Measurements from ENCODE around the gene TMEM213.

Gene TMEM213, protein sequence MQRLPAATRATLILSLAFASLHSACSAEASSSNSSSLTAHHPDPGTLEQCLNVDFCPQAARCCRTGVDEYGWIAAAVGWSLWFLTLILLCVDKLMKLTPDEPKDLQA

DNA sequence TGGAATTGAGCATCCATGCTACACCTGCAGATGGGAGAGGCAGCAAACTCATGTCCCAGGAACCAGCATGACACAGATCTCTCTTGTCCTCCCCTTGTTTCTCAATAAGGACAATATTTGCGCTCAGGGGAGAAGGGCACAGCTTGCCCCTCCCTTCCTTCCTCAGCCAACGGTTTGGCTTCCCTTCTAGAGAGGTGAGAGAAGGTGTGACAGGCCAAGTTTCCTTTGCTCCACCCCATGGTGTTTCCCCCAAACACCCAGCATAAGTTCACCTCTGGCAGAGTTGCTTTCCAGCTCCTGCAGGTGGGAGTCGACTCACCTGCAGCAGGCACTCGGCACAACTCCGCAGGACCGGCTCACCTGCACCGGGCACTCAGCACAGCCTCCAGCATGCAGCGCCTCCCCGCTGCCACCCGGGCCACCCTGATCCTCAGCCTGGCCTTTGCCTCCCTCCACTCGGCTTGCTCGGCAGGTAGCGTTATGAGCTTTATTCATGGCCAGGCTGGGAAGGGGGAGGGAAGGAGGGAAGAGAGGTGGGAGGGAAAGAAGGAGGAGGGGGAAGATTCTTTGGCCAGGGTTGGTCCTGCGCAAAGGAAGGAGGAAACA lies at the start of gene TMEM213, which contains the start of gene ATP6V0A4:
TMEM213 (plus strand) TSS at position 280 of the 606 bp plus-strand sequence; CDS start at position 391, 111 bp downstream.
ATP6V0A4 (minus strand) TSS at position 482 of the 606 bp plus-strand sequence. CDS start 26,949 bp downstream, outside the sequence.
- Mint-ChIP-seq H3K4me1 (ENCODE audit: low read depth) (peaks cover 3% of the 10 kb centered on the region), H3K4me3 (no peak within 1 kb of the TSS), H3K36me3 (ENCODE audit: low read depth) (no peaks in the 10 kb centered on the region), H3K27ac (no peak within 1 kb of the TSS), H3K27me3 (no peaks in the 10 kb centered on the region), H3K9me3 (no peaks in the 10 kb centered on the region)

DNA sequence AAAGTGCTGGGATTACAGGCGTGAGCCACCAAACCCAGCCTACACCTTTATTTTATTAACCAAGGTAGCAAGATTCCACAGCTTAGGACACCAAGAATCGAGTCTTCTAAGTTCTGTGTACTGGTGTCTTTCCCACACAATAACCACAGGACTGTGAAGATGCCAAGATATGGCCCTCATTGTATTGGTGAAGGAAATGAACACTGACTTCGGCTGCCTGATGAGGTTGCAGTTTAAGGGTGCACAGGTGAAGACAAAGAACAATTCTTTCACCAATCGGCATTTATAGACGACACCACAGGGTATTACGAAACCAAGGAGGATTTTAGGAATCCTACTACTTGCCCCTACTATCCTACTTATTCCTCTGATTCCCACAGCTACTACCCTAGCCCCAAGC lies 49.1 kb upstream of the TMEM213 start:
- no peak overlapping the region for H3K4me3 Mint-ChIP-seq
- no peaks in the 10 kb centered on the region for H3K27me3 Mint-ChIP-seq
- no peaks in the 10 kb centered on the region for H3K9me3 Mint-ChIP-seq
- no peak overlapping the region for H3K27ac Mint-ChIP-seq
- H3K36me3 Mint-ChIP-seq (ENCODE audit: low read depth): no peaks in the 10 kb centered on the region
- peaks cover 30% of the 10 kb centered on the region for H3K4me1 Mint-ChIP-seq (ENCODE audit: low read depth)

DNA sequence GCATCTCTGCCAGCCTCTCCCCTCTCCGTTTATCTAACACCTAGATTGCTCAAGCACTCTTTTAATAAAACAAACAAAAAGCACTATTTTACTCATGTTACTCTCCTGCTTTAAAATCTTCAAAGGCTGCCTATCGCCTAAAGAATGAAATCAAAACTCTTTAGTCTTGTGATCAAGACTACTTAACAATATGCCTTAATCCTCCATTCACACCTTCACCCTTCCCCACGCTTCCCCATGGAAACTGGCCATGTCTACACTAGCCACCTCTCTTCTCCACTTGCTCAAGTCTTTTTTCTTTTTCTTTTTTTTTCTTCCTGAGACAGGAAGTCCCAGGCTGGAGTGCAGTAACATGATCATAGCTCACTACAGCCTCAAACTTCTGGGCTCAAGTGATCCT lies 47.8 kb upstream of the TMEM213 start:
- Mint-ChIP-seq H3K4me3 (no peak overlapping the region), H3K4me1 (ENCODE audit: low read depth) (peaks cover 32% of the 10 kb centered on the region), H3K27me3 (no peaks in the 10 kb centered on the region), H3K27ac (peak overlapping the region; percentile 3), H3K9me3 (no peaks in the 10 kb centered on the region), H3K36me3 (ENCODE audit: low read depth) (no peaks in the 10 kb centered on the region)

DNA sequence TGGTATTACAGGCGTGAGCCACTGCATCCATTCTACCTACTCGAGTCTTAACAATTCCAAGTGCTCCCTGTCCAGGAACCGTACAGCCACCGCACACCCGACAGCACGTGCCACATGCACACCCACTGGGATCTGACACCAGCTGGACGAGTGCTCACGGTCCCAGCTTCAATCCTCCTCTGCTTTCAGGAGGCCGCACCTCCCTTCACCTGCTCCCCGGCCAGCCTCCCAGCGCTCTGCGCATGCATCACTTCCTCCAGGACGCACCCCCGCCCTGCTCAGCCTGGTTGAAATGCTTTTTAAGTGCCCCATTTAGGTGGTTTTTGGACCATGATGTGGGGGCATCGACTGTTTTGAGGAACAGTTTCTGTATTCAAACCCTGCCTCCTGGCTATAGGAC lies 47.3 kb upstream of the TMEM213 start:
- Mint-ChIP-seq H3K9me3 (no peaks in the 10 kb centered on the region), H3K4me1 (ENCODE audit: low read depth) (peaks cover 28% of the 10 kb centered on the region), H3K27me3 (no peaks in the 10 kb centered on the region), H3K27ac (no peak overlapping the region), H3K4me3 (no peak overlapping the region), H3K36me3 (ENCODE audit: low read depth) (no peaks in the 10 kb centered on the region)

DNA sequence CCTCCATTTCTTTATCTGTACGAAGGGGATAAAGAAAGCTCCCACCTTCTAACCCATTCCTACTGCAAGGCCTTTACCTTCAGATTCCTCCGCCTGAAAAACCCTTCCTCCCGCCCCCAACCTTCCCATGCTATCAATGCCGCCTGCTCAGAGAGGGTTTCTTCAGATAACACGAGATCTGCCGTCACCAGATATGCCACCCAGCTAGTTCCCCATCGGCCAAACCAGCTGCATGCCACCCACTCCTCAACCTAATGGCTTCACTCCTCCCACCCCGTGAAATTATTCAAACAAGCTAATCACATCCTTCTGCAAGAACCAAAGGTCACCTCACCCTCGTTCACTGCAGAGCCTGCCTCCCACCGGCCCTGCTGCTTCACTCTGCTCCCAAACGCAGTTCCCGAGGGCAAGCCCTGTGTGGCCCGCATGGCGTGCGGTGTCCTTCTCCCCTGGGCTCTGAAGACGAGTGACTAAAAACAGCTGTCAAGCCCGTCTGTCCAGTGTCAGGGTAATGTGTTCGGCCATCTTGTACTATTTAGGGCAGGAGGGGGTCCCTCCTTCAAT lies 46.8 kb upstream of the TMEM213 start:
- H3K4me1 Mint-ChIP-seq (ENCODE audit: low read depth): peaks cover 28% of the 10 kb centered on the region
- no peak overlapping the region for H3K27ac Mint-ChIP-seq
- no peaks in the 10 kb centered on the region for H3K9me3 Mint-ChIP-seq
- H3K4me3 Mint-ChIP-seq: no peak overlapping the region
- no peaks in the 10 kb centered on the region for H3K27me3 Mint-ChIP-seq
- no peaks in the 10 kb centered on the region for H3K36me3 Mint-ChIP-seq (ENCODE audit: low read depth)

DNA sequence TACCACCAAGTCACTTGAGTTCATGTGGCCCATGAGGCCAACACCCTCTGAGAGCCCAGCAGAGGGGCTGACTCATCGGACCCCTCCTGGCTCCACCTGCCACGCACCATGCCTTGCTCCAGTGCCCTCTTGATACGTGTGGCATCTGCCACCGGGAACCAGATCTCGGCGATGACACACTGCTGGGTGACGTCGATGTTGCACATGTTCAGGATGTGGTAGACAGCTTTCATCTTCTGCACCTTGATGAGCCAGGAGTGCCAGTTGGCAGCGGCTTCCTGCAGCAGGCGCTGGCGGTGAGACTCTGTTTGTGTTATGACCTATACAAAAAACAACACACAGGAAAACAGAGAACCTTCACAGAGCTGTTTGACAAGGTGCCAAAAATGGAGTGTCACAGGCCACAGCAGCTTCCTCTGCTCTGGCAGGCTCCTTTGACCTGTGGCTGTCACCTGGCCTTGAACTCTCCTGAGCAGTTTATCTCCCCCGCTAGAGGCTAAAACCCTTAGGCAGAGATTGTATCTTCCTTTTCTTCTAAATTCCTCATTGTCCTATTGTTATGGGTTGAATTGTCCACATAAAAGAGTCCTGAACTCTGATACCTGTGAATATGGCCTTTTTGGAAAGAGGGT lies 45.2 kb upstream of the TMEM213 start:
- no peak overlapping the region for H3K4me3 Mint-ChIP-seq
- peak overlapping the region; percentile 72 for H3K27ac Mint-ChIP-seq
- no peaks in the 10 kb centered on the region for H3K9me3 Mint-ChIP-seq
- H3K4me1 Mint-ChIP-seq (ENCODE audit: low read depth): peaks cover 40% of the 10 kb centered on the region
- no peaks in the 10 kb centered on the region for H3K27me3 Mint-ChIP-seq
- H3K36me3 Mint-ChIP-seq (ENCODE audit: low read depth): no peaks in the 10 kb centered on the region

DNA sequence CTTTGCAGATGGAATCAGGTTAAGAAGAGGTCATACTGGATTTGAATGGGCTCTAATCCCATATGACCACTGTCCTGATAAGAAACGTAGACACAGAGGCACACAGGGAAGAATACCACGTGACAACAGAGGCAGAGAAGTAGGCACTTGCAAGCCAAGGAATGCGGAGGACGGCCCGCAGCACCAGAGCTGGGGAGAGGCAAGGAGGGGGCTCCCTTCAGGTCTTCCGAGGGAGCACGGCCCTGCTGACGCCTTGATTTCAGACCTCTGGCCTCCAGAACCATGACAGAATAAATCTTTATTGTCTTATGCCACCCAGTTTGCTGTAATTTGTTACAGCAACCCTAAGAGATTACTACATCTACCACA lies 44.7 kb upstream of the TMEM213 start:
- Mint-ChIP-seq H3K9me3 (no peaks in the 10 kb centered on the region), H3K4me3 (no peak overlapping the region), H3K27me3 (no peaks in the 10 kb centered on the region), H3K4me1 (ENCODE audit: low read depth) (peaks cover 45% of the 10 kb centered on the region), H3K27ac (peak overlapping the region; percentile 72), H3K36me3 (ENCODE audit: low read depth) (no peaks in the 10 kb centered on the region)

DNA sequence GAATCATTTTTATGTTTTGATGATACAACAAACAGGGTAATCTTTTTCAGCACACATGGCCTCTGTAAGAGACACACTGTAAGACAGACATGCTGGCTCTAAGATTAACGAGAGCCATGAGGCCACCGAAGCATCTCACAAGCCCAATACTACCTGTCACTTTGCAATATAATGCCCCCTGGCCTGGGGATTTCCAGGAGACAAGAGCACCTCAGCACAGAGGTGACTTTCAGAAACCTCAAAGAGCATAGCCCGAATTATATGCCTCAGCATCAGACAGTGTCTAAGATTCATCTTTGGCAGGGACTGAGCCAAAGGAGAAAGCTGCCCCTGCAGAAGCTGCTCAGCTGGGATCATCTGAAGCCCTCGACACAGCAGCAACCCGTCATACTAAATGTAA lies 44.2 kb upstream of the TMEM213 start:
- H3K27ac Mint-ChIP-seq: no peak overlapping the region
- H3K36me3 Mint-ChIP-seq (ENCODE audit: low read depth): no peaks in the 10 kb centered on the region
- H3K27me3 Mint-ChIP-seq: no peaks in the 10 kb centered on the region
- no peaks in the 10 kb centered on the region for H3K9me3 Mint-ChIP-seq
- peaks cover 46% of the 10 kb centered on the region for H3K4me1 Mint-ChIP-seq (ENCODE audit: low read depth)
- H3K4me3 Mint-ChIP-seq: no peak overlapping the region

DNA sequence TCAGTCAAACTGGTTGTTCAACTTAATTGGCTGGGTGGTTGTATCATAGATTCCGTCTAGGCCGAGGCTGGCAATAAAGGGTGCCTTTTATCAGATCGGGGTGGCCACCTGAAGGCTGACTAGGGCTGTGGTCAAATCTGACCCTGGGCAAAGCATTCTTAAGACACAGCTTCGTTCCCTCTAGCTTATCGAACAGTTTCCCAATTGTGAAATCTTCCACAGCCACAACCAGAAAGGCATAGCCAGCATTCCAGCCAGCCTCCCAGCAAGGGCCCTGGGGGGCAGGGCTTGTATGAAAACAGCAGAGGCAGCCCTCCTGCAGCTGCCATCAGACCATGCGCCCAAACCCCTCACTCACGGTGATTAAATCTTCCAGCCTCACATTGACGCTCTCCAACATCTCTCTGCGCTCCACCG lies 42.5 kb upstream of the TMEM213 start:
- Mint-ChIP-seq H3K27me3 (no peaks in the 10 kb centered on the region), H3K36me3 (ENCODE audit: low read depth) (no peaks in the 10 kb centered on the region), H3K27ac (no peak overlapping the region), H3K4me1 (ENCODE audit: low read depth) (peaks cover 46% of the 10 kb centered on the region), H3K4me3 (no peak overlapping the region), H3K9me3 (no peaks in the 10 kb centered on the region)

DNA sequence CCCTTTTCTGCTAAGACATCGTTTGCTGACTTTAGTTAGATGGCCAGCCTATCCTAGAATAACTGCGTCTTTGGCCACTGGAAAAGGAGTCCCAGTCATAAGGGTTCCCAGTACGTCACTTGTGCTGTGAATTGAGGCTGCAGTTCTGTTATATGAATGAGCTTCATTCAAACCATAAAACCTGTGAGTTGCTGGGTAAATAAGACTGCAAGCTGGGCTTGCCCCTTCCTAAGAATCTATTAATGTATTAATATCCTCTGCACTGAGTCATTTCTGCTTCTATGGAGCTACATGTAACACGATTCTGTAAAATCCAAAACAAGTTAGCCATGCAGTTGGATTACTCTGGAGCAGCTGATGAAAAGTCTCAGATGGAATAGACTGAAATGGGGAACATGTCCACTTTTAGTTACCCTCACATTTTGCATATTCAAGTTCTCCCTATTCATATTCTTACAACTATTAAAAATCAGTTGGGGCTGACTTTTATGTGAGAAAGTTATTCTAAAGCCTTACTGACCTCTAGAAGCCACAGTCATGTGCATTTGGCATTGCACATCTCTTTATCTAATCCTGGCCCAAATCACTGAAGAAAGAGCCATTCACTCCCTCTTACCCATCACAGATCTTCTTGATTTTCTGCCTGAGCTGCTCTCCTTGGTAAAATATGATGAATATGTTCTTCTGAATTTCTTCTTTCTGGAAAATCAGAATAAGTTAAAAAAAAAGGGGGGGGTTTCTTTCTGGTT lies 41.8 kb upstream of the TMEM213 start:
- no peaks in the 10 kb centered on the region for H3K36me3 Mint-ChIP-seq (ENCODE audit: low read depth)
- no peaks in the 10 kb centered on the region for H3K9me3 Mint-ChIP-seq
- peaks cover 46% of the 10 kb centered on the region for H3K4me1 Mint-ChIP-seq (ENCODE audit: low read depth)
- H3K27me3 Mint-ChIP-seq: no peaks in the 10 kb centered on the region
- H3K4me3 Mint-ChIP-seq: no peak overlapping the region
- no peak overlapping the region for H3K27ac Mint-ChIP-seq

DNA sequence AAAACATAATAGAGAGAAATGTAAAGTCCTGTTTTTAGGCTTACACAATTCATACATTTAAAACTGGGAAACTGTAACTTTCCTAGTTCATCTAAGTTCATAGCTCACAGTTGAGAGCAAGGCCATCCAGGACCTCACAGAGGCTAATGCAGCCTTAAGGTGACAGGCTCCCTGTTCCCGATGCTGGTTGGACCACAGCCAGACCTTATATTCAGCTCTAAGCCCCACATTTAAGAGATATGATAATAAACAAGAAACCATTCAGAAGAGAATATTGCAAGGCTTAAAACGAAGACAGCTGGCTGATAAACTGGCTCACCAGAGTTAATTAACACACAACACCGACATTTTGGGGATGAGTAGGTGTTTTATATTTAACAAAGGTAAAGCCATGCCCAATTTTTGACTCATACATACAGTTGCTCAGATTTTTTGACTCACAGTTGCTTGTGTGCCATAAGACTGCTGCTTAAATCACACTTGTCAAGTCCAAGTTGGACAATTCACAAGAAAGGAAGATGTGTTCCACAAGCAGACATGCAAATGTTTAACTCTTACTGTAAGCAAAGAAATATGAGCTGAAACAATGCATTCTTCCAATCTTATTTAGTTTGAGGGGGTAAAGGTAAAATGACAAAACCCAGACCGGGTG lies 41.1 kb upstream of the TMEM213 start:
- no peak overlapping the region for H3K27ac Mint-ChIP-seq
- H3K9me3 Mint-ChIP-seq: no peaks in the 10 kb centered on the region
- H3K4me3 Mint-ChIP-seq: no peak overlapping the region
- peaks cover 40% of the 10 kb centered on the region for H3K4me1 Mint-ChIP-seq (ENCODE audit: low read depth)
- H3K36me3 Mint-ChIP-seq (ENCODE audit: low read depth): no peaks in the 10 kb centered on the region
- no peaks in the 10 kb centered on the region for H3K27me3 Mint-ChIP-seq

DNA sequence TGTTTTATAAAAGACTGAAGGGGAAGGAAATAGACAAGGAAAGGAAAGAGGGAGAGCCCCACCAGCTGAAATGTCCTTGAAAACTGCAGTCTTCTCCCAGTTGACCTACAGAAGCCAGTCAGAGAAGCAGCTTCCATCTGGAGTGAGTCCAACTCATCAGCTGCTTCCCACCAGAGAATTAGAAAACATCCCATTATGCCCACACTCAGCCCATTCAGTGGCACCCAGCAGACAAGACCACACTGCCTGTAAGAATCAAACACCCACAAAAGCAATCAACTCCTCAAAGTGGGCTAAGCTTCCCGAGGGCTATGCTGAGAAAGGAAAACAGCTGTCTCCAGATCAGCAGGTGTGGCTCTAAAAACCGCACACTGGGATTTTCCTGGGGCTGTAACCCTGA lies 29.6 kb upstream of the TMEM213 start:
- Mint-ChIP-seq H3K4me1 (ENCODE audit: low read depth) (no peaks in the 10 kb centered on the region), H3K9me3 (no peaks in the 10 kb centered on the region), H3K27ac (no peak overlapping the region), H3K36me3 (ENCODE audit: low read depth) (no peaks in the 10 kb centered on the region), H3K27me3 (no peaks in the 10 kb centered on the region), H3K4me3 (no peak overlapping the region)

DNA sequence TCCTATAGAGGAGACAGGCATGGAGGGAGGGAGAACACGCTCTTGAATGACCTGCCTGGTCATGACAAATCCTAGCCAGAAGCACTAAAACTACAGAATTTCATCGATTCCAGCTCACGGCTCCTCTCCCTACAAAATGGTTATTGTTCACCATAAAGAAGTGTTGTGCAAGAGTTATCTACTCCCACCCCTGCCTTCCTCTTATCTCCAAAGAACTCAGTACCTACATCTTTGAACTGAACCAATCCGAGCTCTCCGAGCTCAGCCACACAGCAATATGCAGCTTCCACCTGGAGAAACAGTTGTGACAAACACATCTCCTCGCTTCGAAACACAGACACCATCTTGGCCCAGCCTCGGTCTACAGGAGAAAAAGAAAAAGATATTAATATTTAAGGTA lies 26.9 kb upstream of the TMEM213 start:
- H3K9me3 Mint-ChIP-seq: no peaks in the 10 kb centered on the region
- H3K27me3 Mint-ChIP-seq: no peaks in the 10 kb centered on the region
- no peaks in the 10 kb centered on the region for H3K4me1 Mint-ChIP-seq (ENCODE audit: low read depth)
- no peak overlapping the region for H3K27ac Mint-ChIP-seq
- H3K36me3 Mint-ChIP-seq (ENCODE audit: low read depth): no peaks in the 10 kb centered on the region
- H3K4me3 Mint-ChIP-seq: no peak overlapping the region

DNA sequence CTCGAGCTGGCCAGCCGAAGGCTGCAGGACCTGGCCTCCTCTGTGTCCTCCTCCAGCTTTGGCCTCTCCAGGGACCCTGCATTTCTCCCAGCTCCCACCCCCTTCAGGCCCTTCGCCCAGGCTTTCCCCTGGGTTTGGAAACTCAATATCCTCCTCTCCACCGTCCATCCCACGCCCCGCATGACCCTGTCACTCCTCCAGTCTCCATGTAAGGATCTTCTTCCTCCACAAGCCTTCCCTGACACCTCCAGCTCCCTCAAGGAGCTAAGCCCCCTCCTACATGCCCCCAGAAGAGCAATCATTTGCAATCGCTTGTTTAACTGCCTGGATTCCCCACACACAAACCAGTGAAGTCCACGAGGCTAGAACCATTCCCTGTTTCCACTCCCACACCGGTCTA lies 24.6 kb upstream of the TMEM213 start:
- no peaks in the 10 kb centered on the region for H3K27me3 Mint-ChIP-seq
- H3K36me3 Mint-ChIP-seq (ENCODE audit: low read depth): no peaks in the 10 kb centered on the region
- H3K27ac Mint-ChIP-seq: no peak overlapping the region

DNA sequence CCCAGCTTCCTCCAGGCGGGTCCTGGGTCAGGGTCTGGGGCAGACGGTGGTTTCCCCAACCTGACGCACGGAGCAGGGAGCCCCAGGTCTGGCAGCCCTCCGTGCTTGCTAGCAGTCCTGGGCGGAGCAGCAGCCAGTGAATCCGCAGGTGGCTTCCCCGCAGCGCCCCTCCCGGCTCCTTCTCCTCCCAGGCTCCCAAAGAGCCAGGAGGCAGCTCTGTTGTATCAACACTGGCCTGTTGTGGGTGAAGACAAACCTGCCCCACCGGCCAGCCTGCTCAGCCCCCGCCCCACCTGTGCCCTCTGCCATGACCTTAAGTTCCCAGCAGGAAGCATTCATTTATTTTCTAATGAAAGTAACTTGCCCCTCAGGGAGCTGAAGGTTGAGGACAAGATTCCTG lies 24.0 kb upstream of the TMEM213 start:
- no peaks in the 10 kb centered on the region for H3K9me3 Mint-ChIP-seq
- H3K27ac Mint-ChIP-seq: no peak overlapping the region
- no peaks in the 10 kb centered on the region for H3K4me1 Mint-ChIP-seq (ENCODE audit: low read depth)
- H3K27me3 Mint-ChIP-seq: no peaks in the 10 kb centered on the region
- no peaks in the 10 kb centered on the region for H3K36me3 Mint-ChIP-seq (ENCODE audit: low read depth)
- H3K4me3 Mint-ChIP-seq: no peak overlapping the region

More for the DNA sequence above, 24.6 kb upstream of the TMEM213 start:
- Mint-ChIP-seq H3K9me3 (no peaks in the 10 kb centered on the region), H3K4me1 (ENCODE audit: low read depth) (no peaks in the 10 kb centered on the region), H3K4me3 (no peak overlapping the region)
